Neural progenitor cell (in vitro differentiated cells): ENCODE data around the gene DCAF10.

ENCODE experiments used
- CTCF ChIP-seq: fragments of 200-600 bp; sonication (generic); IDR thresholded peaks from 2 replicates; pipeline ENCODE4 v1.5.1; 2017; ENCODE audit warnings: antibody characterized with exemption, mild to moderate bottlenecking
- EZH2 ChIP-seq: fragments of 200-600 bp; sonication (generic); IDR thresholded peaks from 2 replicates; pipeline ENCODE4 v1.6.1; 2017; ENCODE audit warnings: antibody characterized with exemption, mild to moderate bottlenecking, moderate library complexity
- EZH2phosphoT487 ChIP-seq: fragments of 200-600 bp; sonication (generic); IDR thresholded peaks from 2 replicates; pipeline ENCODE4 v1.6.1; 2017; ENCODE audit warnings: antibody characterized with exemption

GRCh38 chr9:37911271-37911681 is 110.7 kb downstream of the DCAF10 start:
- TF ChIP-seq EZH2 (no peak), CTCF (no peak), EZH2phosphoT487 (no peak)
